HG03196 (cell line): ENCODE data around the gene ZIC2.

Source experiments
- ATAC-seq: cut with Tn5 transposase; IDR thresholded peaks from one replicate; pipeline ENCODE4 v1.9.1; 2021; ENCODE audit not compliant: unreplicated experiment

The ZIC2 gene

GRCh38 chr13:99973808-99974185 is 7.8 kb upstream of the ZIC2 start:
- no peak for ATAC-seq

- ATAC-seq, result no peak
Observed at GRCh38 chr13:99974296-99974938, 7.2 kb upstream of the ZIC2 start.

GRCh38 chr13:99974939-99975561 is 6.5 kb upstream of the ZIC2 start:
- no peak for ATAC-seq

GRCh38 chr13:99975626-99976025 is 6.0 kb upstream of the ZIC2 start:
- ATAC-seq, result no peak

GRCh38 chr13:99976575-99976974 is 5.0 kb upstream of the ZIC2 start:
- ATAC-seq, result no peak

- no peak for ATAC-seq
Observed at GRCh38 chr13:99977334-99977911, 4.2 kb upstream of the ZIC2 start.

GRCh38 chr13:99977912-99978798 is 3.4 kb upstream of the ZIC2 start:
- no peak for ATAC-seq

GRCh38 chr13:99978799-99979452 is 2.7 kb upstream of the ZIC2 start:
- no peak for ATAC-seq

GRCh38 chr13:99979453-99980200 is 2.0 kb upstream of the ZIC2 start:
- no peak for ATAC-seq

GRCh38 chr13:99980201-99980823 is 1.3 kb upstream of the ZIC2 start:
- ATAC-seq, result no peak

- no peak for ATAC-seq
Observed at GRCh38 chr13:99980824-99981734, 505 bp upstream of the ZIC2 start.

- no peak for ATAC-seq
Observed at GRCh38 chr13:99982036-99982730, 599 bp downstream of the ZIC2 start.

GRCh38 chr13:99982731-99983498 is 1.3 kb downstream of the ZIC2 start:
- ATAC-seq, result no peak

- no peak for ATAC-seq
Observed at GRCh38 chr13:99983499-99984401, 2.2 kb downstream of the ZIC2 start.

- no peak for ATAC-seq
Observed at GRCh38 chr13:99984461-99985240, 3.1 kb downstream of the ZIC2 start.
